SH-SY5Y (cell line): Measurements from ENCODE around the gene RPLP1.

ENCODE experiments used
- GATA2 ChIP-seq: IDR thresholded peaks from 2 replicates; pipeline ENCODE4 v1.6.1; 2011; ENCODE audit warnings: mild to moderate bottlenecking, low read depth, low read length
- GATA3 ChIP-seq: IDR thresholded peaks from 2 replicates; pipeline ENCODE4 v1.6.1; 2011; ENCODE audit warnings: low read depth, mild to moderate bottlenecking, low read length, moderate library complexity

Gene RPLP1

DNA sequence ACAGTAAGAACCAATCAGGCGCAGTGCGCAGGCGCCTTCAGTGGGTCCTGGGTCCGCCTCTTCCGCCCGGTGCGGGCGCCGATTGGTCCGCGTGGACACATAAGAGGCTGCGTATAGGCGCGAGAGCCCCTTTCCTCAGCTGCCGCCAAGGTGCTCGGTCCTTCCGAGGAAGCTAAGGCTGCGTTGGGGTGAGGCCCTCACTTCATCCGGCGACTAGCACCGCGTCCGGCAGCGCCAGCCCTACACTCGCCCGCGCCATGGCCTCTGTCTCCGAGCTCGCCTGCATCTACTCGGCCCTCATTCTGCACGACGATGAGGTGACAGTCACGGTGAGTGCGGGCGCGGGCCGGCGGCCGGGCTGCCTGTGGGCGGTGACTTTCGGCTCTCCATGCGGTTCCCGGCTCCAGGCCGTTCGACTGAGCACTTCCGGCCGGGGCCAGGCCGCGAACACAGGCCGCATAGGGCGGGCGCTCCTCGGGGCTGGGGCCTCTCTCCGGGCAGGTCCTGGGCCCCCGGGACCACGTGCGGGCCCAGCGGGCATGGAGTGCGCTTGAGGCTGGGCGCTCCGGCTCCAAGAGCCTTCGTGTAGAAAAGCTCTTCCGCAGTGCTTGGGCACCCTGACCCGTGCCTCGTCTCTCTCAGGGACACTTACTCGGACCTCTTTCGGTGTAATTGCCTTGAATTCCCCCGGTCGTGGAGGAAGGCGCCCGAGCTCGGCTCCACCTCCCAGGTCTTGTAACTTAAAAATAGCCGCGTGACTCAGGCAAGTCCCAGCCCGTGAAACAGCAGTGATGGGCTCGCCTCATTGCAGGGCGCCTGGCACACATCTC, at the start of gene RPLP1:
Gene RPLP1 (plus strand): TSS at position 127 of the 830 bp plus-strand sequence. CDS start 131 bp downstream, at position 258.
- no peak for TF ChIP-seq GATA3
- no peak for TF ChIP-seq GATA2

DNA sequence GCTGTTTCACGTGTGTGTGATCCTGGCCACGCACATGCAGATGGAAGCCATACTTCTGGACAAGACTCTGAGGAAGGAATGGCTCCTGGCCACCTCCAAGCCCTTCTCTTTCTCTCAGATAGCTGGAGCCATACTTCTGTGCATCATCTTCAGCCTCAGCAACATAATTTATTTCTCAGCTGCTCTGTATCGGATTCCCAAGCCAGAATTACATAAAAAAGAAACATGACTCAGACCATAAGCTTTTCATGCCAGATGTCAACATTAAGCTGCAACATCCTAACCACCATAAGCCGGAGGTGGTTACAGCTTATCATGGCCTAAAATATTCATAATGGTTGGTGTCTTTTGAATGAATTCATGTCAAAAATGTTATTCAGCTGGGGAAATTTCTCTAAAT, 49.0 kb upstream of the RPLP1 start:
- no peak for TF ChIP-seq GATA2
- TF ChIP-seq GATA3 = no peak

DNA sequence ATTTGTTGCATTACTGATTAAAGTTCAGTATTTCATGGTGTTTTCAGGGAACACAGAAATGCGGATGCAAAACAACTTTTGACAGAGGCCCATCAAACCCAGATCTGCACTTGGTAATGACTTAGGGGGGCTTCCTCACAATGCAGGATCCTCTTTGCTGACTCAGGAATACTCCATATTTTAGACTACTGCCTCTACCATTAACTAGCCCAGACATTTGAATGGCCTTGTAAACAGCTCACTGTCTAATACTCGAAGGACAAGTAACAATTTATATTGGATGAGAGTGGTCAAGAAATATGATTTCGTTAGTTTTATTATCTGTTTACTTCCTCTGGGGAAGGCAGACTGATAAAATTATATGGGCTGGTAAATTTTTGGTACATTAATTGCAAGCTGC, 47.5 kb upstream of the RPLP1 start:
- TF ChIP-seq GATA3 (no peak), GATA2 (no peak)

DNA sequence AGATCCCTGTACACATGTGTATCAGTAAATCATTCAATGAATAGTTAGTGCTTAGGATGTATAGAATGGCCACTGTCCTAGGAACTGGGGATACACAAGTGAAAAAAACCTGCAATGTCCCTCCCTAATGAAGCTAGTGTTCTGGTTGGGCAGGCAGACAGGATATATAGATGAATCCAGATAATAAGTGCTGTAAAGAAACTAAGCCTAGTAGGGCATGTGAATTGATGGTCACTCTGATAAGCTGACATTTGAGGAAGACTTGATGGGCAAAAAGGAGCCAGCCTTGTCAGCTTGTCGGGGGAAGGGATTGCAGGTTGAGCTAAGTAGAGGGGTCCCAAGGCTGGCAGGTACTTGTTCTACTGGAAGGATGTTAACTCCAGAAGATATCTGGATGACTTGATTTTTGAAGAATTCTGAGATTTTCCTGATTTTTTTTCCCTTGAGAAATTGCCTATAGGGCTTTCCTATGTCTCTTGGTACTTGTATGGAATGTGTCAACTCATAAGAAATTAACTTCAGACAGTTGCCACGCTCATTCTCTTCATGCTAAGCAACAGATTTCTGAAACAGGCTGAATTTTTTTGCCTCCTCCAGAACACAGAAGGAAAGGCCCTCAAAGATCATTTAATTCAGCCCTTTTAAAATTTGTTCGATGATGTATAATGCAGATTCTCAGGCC, 44.8 kb upstream of the RPLP1 start:
- TF ChIP-seq GATA2 = peak; percentile 55
- TF ChIP-seq GATA3 = no peak

DNA sequence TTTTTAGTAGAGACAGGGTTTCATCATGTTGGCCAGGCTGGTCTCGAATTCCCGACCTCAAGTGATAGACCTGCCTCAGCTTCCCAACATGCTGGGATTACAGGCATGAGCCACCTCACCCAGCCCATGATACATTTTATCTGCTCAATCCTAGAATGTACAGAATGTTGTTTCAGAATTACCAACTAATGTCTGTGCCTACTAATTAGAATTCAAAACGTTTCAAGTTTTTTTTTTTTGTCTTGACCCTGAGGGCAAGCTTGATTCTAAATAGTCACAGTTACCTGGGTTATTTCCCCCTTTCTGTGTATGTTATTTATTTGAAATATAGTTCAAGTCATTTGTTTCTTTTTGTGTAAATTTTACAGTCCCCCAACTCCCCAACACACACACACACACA, 43.8 kb upstream of the RPLP1 start:
- TF ChIP-seq GATA2 (no peak), GATA3 (no peak)

DNA sequence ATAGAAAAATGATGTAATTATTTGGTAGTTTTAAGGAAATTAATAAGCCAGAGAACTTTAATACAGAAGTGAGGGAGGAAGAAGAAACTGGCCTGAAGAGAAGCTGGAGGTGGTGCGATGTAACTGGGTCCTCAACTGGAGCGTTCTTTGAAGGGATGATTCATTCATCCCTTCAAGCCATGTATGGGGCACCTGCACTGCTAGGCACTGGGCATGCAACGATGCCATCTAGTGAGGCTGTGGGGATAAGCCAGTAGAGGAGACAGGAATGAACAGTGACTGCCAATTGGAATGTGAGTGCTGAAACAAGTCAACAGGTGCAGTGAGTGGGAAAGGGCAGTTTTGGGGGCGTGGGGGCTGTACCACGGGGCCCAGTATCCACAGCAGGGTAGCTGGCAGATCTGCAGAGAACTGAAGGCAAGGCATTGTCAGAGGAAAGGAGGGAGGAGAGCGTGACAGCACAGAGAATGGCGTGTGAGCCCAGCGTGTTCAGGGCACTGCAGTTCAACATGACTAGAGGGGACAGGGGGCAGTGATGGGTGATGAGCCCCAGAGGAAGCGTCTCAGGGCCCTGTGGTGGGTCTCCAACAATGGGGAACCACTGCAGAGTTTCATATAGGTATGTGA, 42.3 kb upstream of the RPLP1 start:
- TF ChIP-seq GATA2 (no peak), GATA3 (no peak)

DNA sequence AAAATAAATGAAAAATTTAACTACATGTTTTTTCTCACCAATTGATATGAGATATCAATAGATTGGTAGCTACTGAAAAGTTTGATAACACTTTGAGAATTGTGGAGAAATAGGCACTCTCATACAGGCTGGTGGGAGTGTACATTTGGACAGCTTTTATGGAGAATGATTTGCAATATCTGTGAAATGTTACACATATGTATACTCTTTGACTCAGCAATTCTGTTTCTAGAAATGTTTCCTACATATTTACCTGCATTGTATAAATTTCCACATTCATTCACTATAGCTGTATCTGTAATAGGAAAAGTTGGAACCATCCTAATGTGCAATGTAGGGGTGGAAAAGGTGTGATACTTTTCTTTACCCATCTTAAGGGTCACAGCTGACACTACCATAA, 40.3 kb upstream of the RPLP1 start:
- TF ChIP-seq GATA3 (no peak), GATA2 (no peak)

DNA sequence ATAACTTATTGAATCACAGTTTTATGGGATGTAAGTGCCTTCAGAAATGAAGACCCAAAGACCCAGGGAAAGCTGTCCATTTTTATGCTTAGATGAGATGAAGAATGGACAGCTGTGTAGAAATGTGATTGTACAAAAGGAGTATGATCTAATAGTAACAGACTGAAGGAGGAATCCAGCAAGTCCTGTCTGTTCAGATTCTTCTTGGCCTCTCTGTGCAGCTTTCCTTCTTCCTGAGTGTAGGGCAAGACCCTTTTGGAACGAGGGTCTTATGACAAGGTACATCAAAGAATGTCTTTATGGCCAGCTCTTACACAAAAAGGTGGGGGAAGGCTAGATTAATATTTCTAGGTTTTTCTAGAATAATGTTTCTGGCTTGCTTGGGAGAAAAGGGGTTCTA, 39.9 kb upstream of the RPLP1 start:
- no peak for TF ChIP-seq GATA2
- no peak for TF ChIP-seq GATA3

DNA sequence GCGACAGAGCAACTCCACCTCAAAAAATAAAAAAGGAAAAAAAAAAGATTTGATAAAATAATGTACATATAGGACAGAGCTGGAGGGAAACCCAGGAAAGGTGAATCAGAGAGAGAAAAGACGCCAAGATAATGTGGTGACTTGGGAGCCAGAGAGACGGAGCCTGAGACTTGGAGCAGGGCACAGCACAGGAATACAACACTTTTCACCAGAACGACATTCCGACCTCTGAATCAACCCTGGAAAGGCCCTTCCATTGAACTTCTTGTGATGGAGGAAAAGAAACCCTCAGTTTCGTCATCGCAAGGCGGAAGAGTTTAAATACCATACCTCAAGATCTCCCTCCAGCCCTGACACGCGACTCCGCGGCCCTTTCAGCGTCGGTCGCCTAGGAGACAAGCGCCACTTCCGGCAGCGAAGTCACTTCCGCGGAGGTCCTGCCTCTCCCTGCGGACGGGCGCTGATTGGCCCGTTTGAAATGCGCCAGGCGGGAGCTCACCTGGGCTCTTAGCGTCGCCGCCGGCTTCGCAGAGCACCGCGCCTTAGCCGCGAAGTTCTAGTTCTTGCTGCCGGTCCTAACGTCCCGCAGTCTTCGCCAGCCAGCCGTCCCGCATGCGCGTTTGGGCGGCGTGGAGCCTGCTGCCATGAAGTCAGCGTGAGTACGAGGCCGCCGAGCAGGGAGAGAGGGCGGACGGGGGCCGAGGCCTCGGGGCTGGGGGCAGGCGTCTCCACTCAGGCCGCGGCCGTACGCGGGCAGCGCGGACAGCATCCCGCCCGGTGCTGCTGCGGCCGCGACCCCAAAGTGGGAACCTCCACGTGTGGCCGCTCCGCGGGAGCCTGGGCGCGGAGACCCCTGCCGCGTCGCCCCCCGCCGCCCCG, 38.6 kb upstream of the RPLP1 start, which contains the start of gene KIF23:
Gene KIF23 (plus strand): TSS at position 528 of the 879 bp plus-strand sequence. CDS start 117 bp downstream, at position 645.
- TF ChIP-seq GATA2 (no peak), GATA3 (no peak)

DNA sequence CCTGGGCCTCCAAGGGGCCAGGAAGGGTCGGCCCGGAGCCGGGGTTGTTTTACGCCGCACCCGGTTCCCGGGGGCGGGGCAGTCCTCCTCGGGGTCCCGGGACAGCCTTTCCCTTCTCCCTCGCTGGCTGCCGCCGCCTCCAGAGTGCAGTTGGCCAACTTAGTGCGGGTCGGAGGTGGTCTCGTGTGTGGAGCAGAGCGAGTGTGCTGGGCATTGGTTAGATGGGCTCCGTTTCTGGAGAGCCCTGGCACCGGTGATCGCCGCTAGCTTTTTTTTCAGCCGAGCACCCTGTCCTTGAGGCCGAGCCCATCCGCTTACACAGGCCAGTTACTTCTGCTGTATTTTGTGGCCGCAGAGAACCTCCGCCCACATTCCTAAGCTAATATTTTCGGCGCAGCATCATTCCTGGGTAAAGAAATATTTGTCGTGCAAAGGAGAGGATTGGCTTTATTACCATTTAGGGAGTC, 37.9 kb upstream of the RPLP1 start:
- TF ChIP-seq GATA2 (no peak), GATA3 (no peak)

DNA sequence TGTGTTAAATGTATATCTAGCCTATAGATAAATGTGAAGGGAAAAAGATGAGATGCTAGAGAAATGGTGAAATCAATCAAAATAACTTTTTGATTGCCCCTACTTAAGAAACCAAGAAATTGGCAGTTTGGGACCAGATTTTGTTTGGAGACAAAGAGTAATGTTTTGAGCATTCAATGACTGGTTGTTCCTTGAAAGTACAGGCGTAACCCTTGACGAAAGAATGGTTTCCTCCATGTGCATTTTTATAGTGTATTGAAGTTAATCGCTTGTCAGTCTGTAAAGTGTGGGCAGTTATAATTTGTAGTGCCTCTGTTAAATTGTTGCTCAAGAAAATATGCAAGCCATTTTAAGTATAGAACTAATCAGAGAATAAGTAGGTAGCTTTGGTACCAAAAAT, 37.2 kb upstream of the RPLP1 start:
- TF ChIP-seq GATA2 (no peak), GATA3 (no peak)

DNA sequence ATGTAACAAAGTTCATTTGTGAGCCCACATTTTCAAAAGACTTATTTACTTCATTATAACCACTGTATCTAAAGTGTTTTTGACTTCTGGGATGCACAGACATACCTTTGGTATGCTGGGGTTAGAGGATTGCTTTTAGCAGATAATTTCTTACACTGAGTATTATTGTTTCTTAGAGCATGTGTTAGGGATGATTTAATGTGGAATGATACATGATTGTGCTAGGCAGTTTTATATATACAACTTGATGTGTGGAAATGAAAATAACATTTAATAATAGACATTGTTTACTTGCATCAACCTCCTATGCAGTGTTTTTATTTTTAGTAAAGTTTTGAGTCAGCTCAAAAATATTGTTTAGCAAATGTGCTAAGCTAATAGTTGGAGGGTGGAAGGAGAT, 35.0 kb upstream of the RPLP1 start:
- TF ChIP-seq GATA2 (no peak), GATA3 (no peak)

DNA sequence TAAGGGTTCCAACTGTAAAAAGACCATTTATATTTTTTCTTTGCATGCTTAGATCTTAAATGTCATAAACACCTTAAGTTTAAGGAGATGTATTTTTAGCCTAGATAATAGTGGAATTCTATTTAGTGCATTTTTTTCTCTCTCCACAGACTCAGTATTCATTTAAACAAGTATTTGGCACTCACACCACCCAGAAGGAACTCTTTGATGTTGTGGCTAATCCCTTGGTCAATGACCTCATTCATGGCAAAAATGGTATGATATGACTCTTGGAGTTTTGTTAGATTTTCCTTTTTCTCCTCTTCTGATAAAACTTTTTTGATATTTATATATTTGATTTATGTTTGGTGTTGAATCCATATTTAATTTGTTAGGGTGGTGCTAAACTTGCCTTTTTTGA, 31.1 kb upstream of the RPLP1 start:
- TF ChIP-seq GATA3 (no peak), GATA2 (no peak)

DNA sequence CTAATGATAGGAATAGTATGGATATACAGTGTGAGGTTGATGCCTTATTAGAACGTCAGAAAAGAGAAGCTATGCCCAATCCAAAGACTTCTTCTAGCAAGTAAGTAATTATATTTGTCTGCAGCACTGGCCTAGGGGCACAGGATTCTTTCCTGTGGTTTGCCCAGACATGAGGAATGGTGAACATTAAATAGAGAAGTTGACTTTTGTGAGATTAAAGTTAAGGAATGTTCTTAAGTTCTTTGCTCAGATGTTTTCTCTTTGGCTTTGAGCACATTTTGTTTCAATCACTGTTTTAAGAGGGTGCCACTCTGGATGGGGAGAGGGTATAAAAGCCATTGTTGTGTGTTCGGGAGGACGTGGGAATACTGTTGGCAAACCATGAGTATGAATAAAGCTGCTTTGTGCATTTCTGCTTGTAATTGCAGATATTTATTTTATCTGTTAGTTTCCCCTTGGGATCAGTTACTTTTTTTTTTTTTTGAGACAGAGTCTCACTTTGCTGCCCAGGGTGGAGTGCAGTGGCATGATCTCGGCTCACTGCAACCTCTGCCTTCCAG, 30.2 kb upstream of the RPLP1 start:
- TF ChIP-seq GATA3 = no peak
- TF ChIP-seq GATA2 = no peak

DNA sequence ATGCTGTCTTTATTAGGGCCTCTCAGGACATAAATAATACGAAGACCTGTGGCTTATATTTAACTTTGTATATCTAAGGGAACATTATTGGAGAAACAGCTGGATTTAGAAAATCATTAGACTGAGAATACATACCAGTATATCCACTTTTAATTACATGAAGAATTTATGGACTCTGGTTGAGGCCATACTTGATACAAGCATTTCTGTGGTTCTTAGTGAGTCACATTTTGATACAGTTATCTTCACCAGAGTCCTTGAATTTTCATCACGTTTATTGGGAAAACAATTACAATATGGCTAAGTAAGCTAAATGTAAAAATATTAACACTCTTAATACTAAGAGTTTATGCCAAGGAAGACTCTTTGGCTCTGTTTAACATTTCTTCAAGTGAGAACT, 28.6 kb upstream of the RPLP1 start:
- TF ChIP-seq GATA3 (no peak), GATA2 (no peak)
